Activated CD4-positive, alpha-beta T cell treated with anti-CD3 and anti-CD28 coated beads for 1 hour (primary cell): ENCODE results near the gene NGEF.

Experiments used
- DNase-seq: peaks from one replicate; pipeline ENCODE4 v3.0.0-alpha.2; 2020

Gene NGEF

DNA sequence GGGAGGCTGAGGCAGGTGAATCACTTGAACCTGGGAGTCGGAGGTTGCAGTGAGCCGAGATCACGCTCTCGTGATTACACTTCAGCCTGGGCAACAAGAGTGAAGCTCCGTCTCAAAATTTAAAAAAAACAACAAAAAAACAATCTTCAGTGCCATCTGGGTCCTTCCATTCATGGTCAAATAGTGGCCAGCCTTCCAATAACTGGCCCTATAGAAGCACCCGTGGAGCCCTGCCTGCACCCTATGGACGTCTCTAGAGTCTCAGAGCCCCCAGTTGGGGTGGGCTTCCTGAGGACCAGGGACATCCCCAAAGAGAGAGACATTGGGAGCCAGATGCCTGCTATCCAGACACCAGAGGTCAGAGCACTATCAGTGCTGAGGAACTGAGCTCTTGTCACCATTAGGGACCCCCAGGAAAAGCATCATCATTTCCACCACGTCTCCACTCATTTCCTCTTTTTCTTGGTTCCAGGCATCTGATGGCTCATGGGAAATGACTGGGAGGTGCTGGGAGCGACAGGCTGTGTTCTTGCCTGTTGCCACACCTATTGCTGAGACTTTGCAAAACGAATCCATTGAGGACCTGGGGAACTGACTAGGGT, 28.8 kb upstream of the NGEF start:
- DNase-seq = no peak

DNA sequence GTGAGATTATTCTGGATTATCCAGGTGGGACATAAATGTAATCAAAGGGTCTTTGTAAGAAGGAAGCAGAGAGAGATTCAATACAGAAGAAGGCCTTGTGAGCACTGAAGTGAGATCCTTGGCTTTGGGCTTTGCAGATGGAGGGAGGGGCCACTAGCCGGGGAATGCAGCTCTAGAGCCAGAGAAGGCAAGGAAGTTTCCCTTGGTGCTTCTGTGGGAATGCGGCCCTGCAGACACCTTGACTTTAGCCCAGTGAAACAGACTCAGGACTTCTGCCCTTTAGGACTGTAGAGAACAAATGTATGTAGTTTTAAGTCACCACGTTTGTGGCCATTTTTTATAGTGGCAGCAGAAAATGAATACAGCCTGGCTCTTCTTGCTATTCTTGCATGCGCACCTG, 27.5 kb upstream of the NGEF start:
- DNase-seq = no peak

- no peak for DNase-seq
These were observed 26.9 kb upstream of the NGEF start for GRCh38 chr2:233039846-233040530.

DNA sequence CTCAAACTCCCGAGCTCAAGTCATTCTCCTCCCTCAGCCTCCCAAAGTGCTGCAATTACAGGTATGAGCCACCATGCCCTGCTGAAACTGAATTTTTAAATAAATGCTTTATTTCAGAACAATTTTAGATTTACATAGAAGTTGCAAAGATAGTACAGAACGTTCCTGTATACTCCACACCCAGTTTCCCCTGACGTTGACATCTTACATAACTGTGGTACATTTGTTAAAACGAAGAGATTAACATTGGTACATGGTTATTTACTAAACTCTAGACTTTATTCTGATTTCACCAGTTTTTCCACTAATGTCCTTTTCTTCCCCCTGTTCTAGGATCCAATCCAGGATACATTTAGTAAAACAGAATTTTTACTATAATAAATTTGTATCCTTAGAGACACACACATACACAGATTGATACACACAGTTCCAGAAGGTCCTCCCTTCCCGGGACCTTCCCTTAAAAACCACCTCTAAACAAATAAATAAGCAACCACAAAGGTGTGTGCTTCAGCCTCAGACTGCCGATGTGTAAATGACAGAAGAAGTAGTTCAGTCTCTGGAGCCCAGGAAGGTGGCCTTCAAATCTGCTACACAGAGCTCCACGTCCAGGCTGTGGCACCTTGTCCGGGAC, 26.3 kb upstream of the NGEF start:
- DNase-seq = no peak

- DNase-seq = no peak
These were observed 24.0 kb upstream of the NGEF start for GRCh38 chr2:233037078-233037477.

DNA sequence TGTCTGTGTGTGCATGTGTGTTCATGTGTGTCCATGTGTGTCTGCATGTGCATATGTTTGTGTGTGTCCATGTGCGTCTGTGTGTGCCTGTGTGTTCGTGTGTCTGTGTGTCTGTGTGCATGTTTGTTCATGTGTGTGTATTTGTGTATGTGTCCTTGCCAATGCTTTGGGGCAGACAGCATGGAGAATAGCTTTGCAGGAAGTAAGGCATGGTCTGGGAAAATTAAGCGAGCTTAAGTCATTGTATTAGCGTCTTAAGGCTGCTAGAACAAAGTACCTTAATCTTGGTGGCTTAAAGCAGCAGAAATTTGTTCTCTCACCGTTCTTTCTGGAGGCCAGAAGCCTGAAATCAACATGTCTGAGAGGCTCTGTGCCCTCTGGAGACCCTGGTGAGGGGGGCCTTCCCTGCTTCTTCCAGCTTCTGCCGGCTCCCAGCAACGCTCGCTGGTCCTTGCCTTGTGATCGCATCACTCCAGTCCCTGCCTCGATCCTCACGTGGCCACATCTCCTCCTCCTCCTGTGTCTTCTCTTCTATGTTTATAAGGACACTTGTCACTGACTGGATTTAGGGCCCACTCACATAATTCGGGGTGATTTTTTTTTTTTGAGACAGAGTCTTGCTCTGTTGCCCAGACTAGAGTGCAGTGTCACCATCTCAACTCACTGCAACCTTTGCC, 23.2 kb upstream of the NGEF start:
- DNase-seq = no peak

DNA sequence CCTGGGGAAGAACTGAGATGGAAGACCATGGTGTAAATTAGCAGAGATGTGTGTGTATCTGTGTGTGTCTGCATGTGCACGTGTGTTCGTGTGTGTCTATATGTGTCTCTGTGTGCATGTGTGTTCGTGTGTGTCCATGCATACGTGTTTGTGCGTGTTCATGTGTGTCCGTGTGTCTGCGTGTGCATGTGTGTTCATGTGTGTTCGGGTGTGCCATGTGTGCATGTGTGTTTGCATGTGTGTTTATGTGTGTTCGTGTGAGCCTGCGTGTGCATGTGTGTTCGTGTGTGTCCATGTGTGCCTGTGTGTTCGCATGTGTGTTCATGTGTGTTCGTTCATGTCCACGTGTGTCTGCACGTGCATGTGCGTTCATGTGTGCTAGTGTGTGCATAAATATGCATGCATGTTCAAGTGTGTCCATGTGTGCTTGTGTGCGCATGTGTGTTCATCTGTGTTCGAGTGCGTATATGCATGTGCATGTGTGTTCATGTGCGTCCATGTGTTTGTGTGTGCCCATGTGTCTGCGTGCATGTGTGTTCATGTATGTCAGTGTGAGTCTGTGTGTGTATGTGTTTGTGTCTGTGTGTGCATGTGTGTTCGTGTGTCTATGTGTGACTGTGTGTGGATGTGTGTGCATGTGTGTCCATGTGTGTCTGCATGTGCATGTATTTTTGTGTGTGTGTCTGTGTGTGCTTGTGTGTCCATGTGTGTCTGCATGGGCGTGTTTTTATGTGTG, 22.5 kb upstream of the NGEF start:
- DNase-seq = no peak

GRCh38 chr2:233034091-233034882, 21.2 kb upstream of the NGEF start:
- no peak for DNase-seq

GRCh38 chr2:233033672-233034071, 20.6 kb upstream of the NGEF start:
- DNase-seq = no peak

DNA sequence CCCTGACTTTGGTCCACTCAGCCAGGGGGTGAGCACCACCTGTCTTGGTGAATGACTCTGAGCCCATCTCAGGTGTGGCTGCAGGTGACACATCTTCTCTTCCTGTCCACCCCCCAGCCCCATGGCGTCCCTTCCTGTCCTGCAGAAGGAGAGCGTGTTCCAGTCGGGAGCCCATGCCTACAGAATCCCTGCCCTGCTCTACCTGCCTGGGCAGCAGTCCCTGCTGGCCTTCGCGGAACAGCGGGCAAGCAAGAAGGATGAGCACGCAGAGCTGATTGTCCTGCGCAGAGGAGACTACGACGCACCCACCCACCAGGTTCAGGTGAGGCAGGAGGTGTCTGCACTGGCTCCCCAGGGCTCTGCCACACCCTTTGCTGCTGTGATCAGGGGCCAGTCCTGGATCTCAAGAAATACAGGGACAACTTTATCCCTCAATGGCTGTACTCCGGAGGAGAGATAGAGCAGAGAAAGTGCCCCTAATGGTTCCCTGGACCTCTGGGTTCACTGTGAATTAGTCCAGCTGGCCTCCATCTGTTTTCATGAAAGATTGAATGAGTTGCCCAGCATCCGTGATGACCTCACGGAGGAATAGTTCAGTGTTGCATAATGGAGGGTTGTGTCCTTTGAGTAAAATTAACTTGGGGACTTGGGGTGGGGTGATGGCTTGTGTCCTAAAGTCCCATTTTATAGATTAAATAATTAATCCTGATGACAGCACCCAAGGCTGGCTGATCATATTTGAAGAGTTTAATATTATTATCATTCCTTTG, 19.7 kb upstream of the NGEF start, which contains the start of gene NEU2:
NEU2 (plus strand) TSS at position 122 of the 770 bp plus-strand sequence; CDS start at position 122, 0 bp downstream.
- DNase-seq = no peak

DNA sequence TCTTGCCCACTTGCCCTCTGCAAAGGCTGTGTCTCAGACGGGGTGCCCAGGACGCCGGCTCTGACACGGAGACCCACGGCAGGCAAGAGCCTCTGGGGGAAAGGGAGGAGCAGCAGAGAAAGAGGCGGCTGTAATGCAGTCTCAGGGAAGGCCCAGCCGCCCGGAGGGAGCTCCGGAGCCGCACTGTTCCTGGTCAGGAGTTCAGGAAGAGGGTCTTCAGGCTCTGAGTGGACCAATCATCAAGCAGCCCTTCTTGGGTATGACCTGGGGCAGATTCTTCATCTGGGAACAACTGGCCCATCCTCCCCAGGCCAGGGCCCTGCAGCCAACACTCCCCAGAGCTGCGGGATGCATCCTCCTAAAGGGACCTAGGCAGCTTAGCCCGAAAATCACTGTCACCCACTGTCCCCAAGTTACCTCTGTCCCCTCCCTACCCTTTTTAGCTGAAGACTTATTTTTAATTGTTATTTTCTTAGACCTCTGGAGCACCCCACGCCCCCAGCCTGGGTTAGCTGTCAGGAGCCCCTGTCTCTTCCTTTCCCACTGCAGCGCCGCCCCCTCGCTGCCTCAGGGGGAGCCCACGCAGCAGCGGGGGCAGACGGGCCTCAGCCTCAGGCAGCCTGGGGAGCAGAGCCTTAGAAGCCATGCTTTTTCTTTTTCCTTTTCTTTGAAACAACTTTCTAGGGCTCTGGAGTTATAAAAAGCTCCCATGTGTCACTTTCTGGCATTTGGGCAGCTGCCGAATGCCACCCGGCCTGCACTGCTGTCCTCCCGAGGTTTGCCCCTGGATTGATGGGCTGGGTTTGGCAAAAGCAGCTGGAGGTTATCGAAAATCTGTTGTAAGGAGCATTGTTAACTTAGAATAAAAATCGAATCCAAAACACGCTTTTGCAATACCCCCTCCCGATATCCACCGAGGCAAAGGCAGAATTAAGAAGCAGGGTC, 18.8 kb upstream of the NGEF start:
- DNase-seq = no peak

DNA sequence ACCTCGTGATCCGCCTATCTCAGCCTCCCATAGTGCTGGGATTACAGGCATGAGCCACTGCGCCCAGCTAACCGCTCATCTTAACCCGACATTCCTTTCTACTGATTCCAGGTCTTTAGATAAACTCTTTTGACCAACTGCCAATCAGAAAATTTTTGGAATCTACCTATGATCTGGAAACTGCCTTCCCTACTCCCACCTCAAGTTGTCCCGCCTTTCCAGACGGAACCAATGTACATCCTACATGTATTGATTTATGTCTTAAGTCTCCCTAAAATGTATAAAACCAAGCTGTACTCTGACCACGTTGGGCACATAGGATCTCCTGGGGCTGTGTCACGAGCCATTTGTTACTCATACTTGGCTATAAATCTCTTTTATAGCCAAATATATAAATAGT, 16.3 kb upstream of the NGEF start:
- no peak for DNase-seq

DNA sequence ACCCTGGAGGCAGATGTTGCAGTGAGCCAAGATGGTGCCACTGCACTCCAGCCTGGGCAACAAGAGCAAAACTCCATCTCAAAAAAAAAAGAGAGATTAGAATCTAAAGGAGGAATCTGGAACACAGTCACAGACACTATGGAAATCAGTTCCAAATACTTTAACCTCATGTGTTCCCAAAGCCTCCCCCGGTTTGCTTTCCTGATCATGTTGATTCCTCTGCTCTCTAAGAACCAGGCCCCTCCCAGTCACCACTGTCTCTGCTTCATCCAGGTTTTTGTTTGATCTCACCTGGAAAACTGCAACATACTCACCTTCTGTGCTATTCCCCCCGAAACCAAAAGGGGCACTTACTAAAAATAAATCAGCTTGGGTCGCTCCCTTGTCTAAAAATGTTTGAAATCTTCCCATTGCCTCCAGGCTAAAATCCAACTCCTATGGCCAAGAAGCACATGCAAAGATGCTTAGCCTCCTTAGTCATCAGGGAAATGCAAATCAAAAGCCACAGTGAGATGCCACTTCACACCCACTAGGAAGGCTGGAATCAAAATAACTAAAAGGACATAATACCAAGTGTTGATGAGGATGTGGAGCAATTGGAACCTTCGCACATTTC, 13.2 kb upstream of the NGEF start:
- no peak for DNase-seq

GRCh38 chr2:233025706-233026105, 12.7 kb upstream of the NGEF start:
- no peak for DNase-seq

- no peak for DNase-seq
These were observed 10.8 kb upstream of the NGEF start for GRCh38 chr2:233023761-233024410.

DNA sequence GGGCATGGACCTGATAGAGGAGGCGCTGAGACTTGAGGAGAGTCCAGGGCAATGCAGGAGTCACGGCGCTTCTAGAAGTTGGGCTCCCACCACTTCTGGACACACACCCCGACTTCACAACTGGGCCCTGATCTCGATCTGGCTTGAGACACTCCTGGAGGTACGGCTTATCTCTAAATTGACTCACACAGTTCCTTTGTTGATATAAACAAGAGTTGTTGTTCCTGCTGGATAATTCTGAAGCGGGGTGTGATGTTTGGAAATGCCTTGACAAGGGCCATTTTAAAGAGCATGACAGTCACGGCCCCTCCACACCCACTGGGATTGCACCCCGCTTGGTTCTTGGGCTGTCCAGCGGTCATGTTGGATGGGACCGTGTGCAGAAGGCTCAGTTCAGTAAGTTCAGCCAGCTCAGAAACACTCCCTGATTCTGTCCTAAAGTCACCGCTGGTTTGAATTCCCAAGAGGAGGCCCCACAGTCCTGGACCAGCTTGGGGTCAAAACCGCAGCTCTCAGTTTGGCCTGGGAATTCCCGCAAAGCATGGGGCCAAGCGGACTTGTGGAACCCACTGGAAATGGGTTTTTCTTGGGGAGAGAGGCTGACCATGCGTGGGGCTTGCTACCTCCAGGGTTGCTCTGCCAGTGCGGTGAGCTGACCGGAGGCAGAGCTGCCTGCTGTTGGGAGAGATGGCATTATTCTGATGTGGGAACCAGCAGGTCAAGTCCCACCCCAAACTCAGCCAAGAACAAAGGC, 10.1 kb upstream of the NGEF start:
- no peak for DNase-seq

- DNase-seq = no peak
These were observed 9.5 kb upstream of the NGEF start for GRCh38 chr2:233022561-233022960.

DNA sequence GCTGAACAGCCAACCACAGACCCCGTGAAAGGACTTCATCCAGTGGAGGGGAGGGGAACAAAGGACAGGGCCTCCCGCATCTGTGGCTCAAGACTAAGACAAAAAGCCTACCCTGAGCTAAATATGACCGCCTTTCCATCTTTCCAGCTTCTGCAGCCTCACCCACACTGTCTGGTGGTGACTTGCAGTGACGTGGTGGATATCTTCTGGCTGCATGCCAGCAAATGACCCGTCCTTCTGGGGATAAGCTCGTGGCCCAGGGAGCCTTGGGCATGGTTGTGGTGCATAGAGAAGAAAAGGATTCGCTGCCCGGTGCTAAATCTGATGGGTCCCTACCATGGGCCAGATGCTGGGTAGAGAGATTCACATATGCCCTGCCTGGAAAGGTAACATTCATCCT, 8.7 kb upstream of the NGEF start:
- no peak for DNase-seq
